DOHH2 (cell line): ENCODE measurements around the gene TANGO2.

ENCODE experiments used
- EZH2phosphoT487 ChIP-seq: fragments of 200-600 bp; sonication (generic); IDR thresholded peaks from 2 replicates; pipeline ENCODE4 v1.6.1; 2017; ENCODE audit warnings: borderline replicate concordance, mild to moderate bottlenecking, antibody characterized with exemption, low read length, moderate library complexity, mixed read lengths
- TF ChIP-seq, protein P1 (sequence below): fragments of 200-600 bp; sonication (generic); IDR thresholded peaks from one replicate; pipeline ENCODE4 v1.5.1; 2014; ENCODE audit warnings: antibody characterized with exemption, mild to moderate bottlenecking, low read depth, low read length; ENCODE audit not compliant: poor library complexity, severe bottlenecking

DNA sequence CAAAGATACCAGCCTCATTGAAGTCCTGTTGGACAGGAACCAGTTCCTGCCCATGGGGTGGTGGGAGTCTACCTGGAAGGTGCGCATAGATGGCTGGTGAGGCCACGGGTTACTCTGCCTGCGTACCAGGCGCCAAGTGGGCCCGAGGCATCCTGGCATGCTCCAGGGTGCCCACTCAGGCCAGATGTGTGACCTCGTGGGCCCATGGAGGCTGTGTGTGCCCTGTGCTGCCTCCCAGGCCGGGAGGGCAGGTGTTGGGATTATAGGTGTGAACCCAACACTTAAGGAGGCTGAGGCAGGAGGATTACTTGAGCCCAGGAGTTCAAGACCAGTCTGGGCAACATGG lies 23.1 kb downstream of the TANGO2 start:
- TF ChIP-seq, protein P1, sequence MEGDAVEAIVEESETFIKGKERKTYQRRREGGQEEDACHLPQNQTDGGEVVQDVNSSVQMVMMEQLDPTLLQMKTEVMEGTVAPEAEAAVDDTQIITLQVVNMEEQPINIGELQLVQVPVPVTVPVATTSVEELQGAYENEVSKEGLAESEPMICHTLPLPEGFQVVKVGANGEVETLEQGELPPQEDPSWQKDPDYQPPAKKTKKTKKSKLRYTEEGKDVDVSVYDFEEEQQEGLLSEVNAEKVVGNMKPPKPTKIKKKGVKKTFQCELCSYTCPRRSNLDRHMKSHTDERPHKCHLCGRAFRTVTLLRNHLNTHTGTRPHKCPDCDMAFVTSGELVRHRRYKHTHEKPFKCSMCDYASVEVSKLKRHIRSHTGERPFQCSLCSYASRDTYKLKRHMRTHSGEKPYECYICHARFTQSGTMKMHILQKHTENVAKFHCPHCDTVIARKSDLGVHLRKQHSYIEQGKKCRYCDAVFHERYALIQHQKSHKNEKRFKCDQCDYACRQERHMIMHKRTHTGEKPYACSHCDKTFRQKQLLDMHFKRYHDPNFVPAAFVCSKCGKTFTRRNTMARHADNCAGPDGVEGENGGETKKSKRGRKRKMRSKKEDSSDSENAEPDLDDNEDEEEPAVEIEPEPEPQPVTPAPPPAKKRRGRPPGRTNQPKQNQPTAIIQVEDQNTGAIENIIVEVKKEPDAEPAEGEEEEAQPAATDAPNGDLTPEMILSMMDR: no peak
- no peak for TF ChIP-seq EZH2phosphoT487
